HG03457 (cell line): ENCODE measurements around the gene UNC13C.
"Not testable (repeated sequence)": the region's sequence is repeated elsewhere in the genome, so short reads cannot be mapped to it uniquely, and the experiment has no call there.

Experiments
- ATAC-seq: cut with Tn5 transposase; IDR thresholded peaks from one replicate; pipeline ENCODE4 v1.9.1; 2021; ENCODE audit warnings: moderate number of reproducible peaks; ENCODE audit not compliant: unreplicated experiment

Gene UNC13C

GRCh38 chr15:53978253-53978906 lies at the start of gene UNC13C:
UNC13C (plus strand) TSS chr15:53978441; CDS start chr15:54012904, 34,463 bp downstream.
- ATAC-seq = no peak

- no peak for ATAC-seq
Observed at GRCh38 chr15:53936137-53936536, 42.1 kb upstream of the UNC13C start.

GRCh38 chr15:53937632-53938031 lies 40.6 kb upstream of the UNC13C start:
- not testable (repeated sequence) for ATAC-seq

GRCh38 chr15:53950572-53950971 lies 27.7 kb upstream of the UNC13C start:
- ATAC-seq = no peak

GRCh38 chr15:53955396-53955795 lies 22.8 kb upstream of the UNC13C start:
- ATAC-seq = no peak

- no peak for ATAC-seq
Observed at GRCh38 chr15:53962646-53963561, 15.3 kb upstream of the UNC13C start.

GRCh38 chr15:53963801-53964200 lies 14.4 kb upstream of the UNC13C start:
- ATAC-seq = no peak

GRCh38 chr15:53974121-53974520 lies 4.1 kb upstream of the UNC13C start:
- no peak for ATAC-seq

- ATAC-seq = no peak
Observed at GRCh38 chr15:53974813-53975212, 3.4 kb upstream of the UNC13C start.

- no peak for ATAC-seq
Observed at GRCh38 chr15:53976844-53977392, 1.3 kb upstream of the UNC13C start.

- no peak for ATAC-seq
Observed at GRCh38 chr15:53979051-53979788, 979 bp downstream of the UNC13C start.

GRCh38 chr15:53980021-53980420 lies 1.8 kb downstream of the UNC13C start:
- ATAC-seq = no peak

- no peak for ATAC-seq
Observed at GRCh38 chr15:53982071-53982680, 3.9 kb downstream of the UNC13C start.

- no peak for ATAC-seq
Observed at GRCh38 chr15:53982876-53983275, 4.6 kb downstream of the UNC13C start.

- ATAC-seq = no peak
Observed at GRCh38 chr15:53984221-53984620, 6.0 kb downstream of the UNC13C start.

- ATAC-seq = no peak
Observed at GRCh38 chr15:53985562-53985961, 7.3 kb downstream of the UNC13C start.

GRCh38 chr15:53987480-53987879 lies 9.2 kb downstream of the UNC13C start:
- ATAC-seq = no peak

GRCh38 chr15:54007256-54007655 lies 29.0 kb downstream of the UNC13C start:
- ATAC-seq = no peak

- ATAC-seq = no peak
Observed at GRCh38 chr15:54011656-54012055, 33.4 kb downstream of the UNC13C start.

GRCh38 chr15:54014067-54014655 lies 35.9 kb downstream of the UNC13C start:
- ATAC-seq = no peak
